ENCODE results near the gene KIF1B.

Gene KIF1B

GRCh38 chr1:10210841-10211804, 753 bp downstream of the KIF1B start:
- DNase-seq (ENCODE audit: extremely low spot score) = peak; percentile 34
- TF ChIP-seq ARNT (IDR thresholded peaks at IDR 0.05) (no peak), L3MBTL2 (conservative IDR thresholded peaks at IDR 0.05) (peak; percentile 52; the same call in 1 of the 2 replicates)
- POLR2A ChIA-PET = interaction anchor here (0.5 to 2.7 kb wide), 6 partner anchors 10 to 268 kb away, joined by 3 to 14 read pairs (median 4); partner anchors contain the start of genes LZIC and NMNAT1
- CTCF ChIA-PET = interaction anchor here (0.5 to 2.1 kb wide), 11 partner anchors 8 to 107 kb away, joined by 3 to 15 read pairs (median 3); no protein-coding TSS in a partner anchor

- TF ChIP-seq PKNOX1 (IDR thresholded peaks at IDR 0.05) (no peak), NFRKB (IDR thresholded peaks at IDR 0.05) (no peak), LEF1 (IDR thresholded peaks at IDR 0.05; ENCODE audit: borderline replicate concordance) (no peak), CTBP1 (IDR thresholded peaks at IDR 0.05; ENCODE audit: borderline replicate concordance) (no peak), L3MBTL2 (conservative IDR thresholded peaks at IDR 0.05) (no peak), BHLHE40 (IDR thresholded peaks at IDR 0.05; ENCODE audit: borderline replicate concordance) (no peak), TARDBP (IDR thresholded peaks at IDR 0.05) (no peak), ARNT (IDR thresholded peaks at IDR 0.05) (no peak), HDGF (IDR thresholded peaks at IDR 0.05; ENCODE audit: borderline replicate concordance) (no peak)
- DNase-seq (ENCODE audit: extremely low spot score) = no peak
- ChIA-PET CTCF (interaction anchor here (0.5 to 0.6 kb wide), 2 partner anchors 9 to 43 kb away, joined by 3 read pairs; no protein-coding TSS in a partner anchor), POLR2A (interaction anchor here (0.5 to 1.7 kb wide), 2 partner anchors 20 to 269 kb away, joined by 3 read pairs; partner anchors contain the start of genes LZIC and NMNAT1)
These were observed 1.5 kb downstream of the KIF1B start for GRCh38 chr1:10211805-10212410.

GRCh38 chr1:10212476-10212875, 2.1 kb downstream of the KIF1B start:
- ChIA-PET CTCF (no interaction called here), POLR2A (interaction anchor here (1.7 kb wide), 1 partner anchor 269 kb away, joined by 3 read pairs; the partner anchor contains the start of genes LZIC and NMNAT1)
- TF ChIP-seq ELF4 (IDR thresholded peaks at IDR 0.05) = no peak
- TF ChIP-seq CTBP1 (IDR thresholded peaks at IDR 0.05; ENCODE audit: borderline replicate concordance) = no peak
- no peak for TF ChIP-seq FOXK2 (IDR thresholded peaks at IDR 0.05)
- no peak for TF ChIP-seq LEF1 (IDR thresholded peaks at IDR 0.05; ENCODE audit: borderline replicate concordance)
- TF ChIP-seq PKNOX1 (IDR thresholded peaks at IDR 0.05) = no peak
- no peak for TF ChIP-seq SP1 (IDR thresholded peaks at IDR 0.05)
- TF ChIP-seq TARDBP (IDR thresholded peaks at IDR 0.05) = no peak
- TF ChIP-seq BHLHE40 (IDR thresholded peaks at IDR 0.05; ENCODE audit: borderline replicate concordance) = no peak
- no peak for TF ChIP-seq HDGF (IDR thresholded peaks at IDR 0.05; ENCODE audit: borderline replicate concordance)
- TF ChIP-seq L3MBTL2 (conservative IDR thresholded peaks at IDR 0.05) = no peak
- no peak for TF ChIP-seq SUZ12 (IDR thresholded peaks at IDR 0.05)
- TF ChIP-seq FOXM1 (IDR thresholded peaks at IDR 0.05; ENCODE audit: borderline replicate concordance) = no peak
- no peak for TF ChIP-seq FOXA1 (IDR thresholded peaks at IDR 0.05)
- no peak for TF ChIP-seq ARNT (IDR thresholded peaks at IDR 0.05)
- no peak for TF ChIP-seq NFRKB (IDR thresholded peaks at IDR 0.05)
- TF ChIP-seq ZNF384 (IDR thresholded peaks at IDR 0.05) = no peak
- no peak for DNase-seq (ENCODE audit: extremely low spot score)

GRCh38 chr1:10213186-10213705, 2.9 kb downstream of the KIF1B start:
- TF ChIP-seq FOXK2 (IDR thresholded peaks at IDR 0.05) = no peak
- no peak for TF ChIP-seq CTBP1 (IDR thresholded peaks at IDR 0.05; ENCODE audit: borderline replicate concordance)
- no peak for TF ChIP-seq ELF4 (IDR thresholded peaks at IDR 0.05)
- no peak for TF ChIP-seq TARDBP (IDR thresholded peaks at IDR 0.05)
- TF ChIP-seq BHLHE40 (IDR thresholded peaks at IDR 0.05; ENCODE audit: borderline replicate concordance) = no peak
- TF ChIP-seq L3MBTL2 (conservative IDR thresholded peaks at IDR 0.05) = no peak
- no peak for TF ChIP-seq HDGF (IDR thresholded peaks at IDR 0.05; ENCODE audit: borderline replicate concordance)
- TF ChIP-seq LEF1 (IDR thresholded peaks at IDR 0.05; ENCODE audit: borderline replicate concordance) = no peak
- no peak for TF ChIP-seq FOXM1 (IDR thresholded peaks at IDR 0.05; ENCODE audit: borderline replicate concordance)
- no peak for TF ChIP-seq SP1 (IDR thresholded peaks at IDR 0.05)
- no peak for TF ChIP-seq NFRKB (IDR thresholded peaks at IDR 0.05)
- no peak for DNase-seq (ENCODE audit: extremely low spot score)
- ChIA-PET POLR2A (no interaction called here), CTCF (no interaction called here)

- CTCF ChIA-PET = interaction anchor here (1.0 kb wide), 1 partner anchor 41 kb away, joined by 3 read pairs; no protein-coding TSS in a partner anchor
- TF ChIP-seq BHLHE40 (IDR thresholded peaks at IDR 0.05; ENCODE audit: borderline replicate concordance) = no peak
- no peak for TF ChIP-seq TARDBP (IDR thresholded peaks at IDR 0.05)
- no peak for TF ChIP-seq HDGF (IDR thresholded peaks at IDR 0.05; ENCODE audit: borderline replicate concordance)
- no peak for TF ChIP-seq ELF4 (IDR thresholded peaks at IDR 0.05)
- no peak for TF ChIP-seq CTBP1 (IDR thresholded peaks at IDR 0.05; ENCODE audit: borderline replicate concordance)
- TF ChIP-seq FOXK2 (IDR thresholded peaks at IDR 0.05) = no peak
- no peak for TF ChIP-seq L3MBTL2 (conservative IDR thresholded peaks at IDR 0.05)
- no peak for TF ChIP-seq ARNT (IDR thresholded peaks at IDR 0.05)
- no peak for TF ChIP-seq FOXM1 (IDR thresholded peaks at IDR 0.05; ENCODE audit: borderline replicate concordance)
- no peak for TF ChIP-seq NFRKB (IDR thresholded peaks at IDR 0.05)
- DNase-seq (ENCODE audit: extremely low spot score) = no peak
- POLR2A ChIA-PET = interaction anchor here (0.6 kb wide), 1 partner anchor 92 kb away, joined by 3 read pairs; no protein-coding TSS in a partner anchor
These were observed 5.8 kb downstream of the KIF1B start for GRCh38 chr1:10216090-10216749.
